Glomerular visceral epithelial cell (primary cell): ENCODE measurements around the gene PARD3.
"Not testable (repeated sequence)": the region's sequence is repeated elsewhere in the genome, so short reads cannot be mapped to it uniquely, and the experiment has no call there.

ENCODE experiments used
- DNase-seq: peaks from one replicate; pipeline ENCODE4 v3.0.0-alpha.2; 2016; ENCODE audit errors: extremely low spot score

The PARD3 gene

DNA sequence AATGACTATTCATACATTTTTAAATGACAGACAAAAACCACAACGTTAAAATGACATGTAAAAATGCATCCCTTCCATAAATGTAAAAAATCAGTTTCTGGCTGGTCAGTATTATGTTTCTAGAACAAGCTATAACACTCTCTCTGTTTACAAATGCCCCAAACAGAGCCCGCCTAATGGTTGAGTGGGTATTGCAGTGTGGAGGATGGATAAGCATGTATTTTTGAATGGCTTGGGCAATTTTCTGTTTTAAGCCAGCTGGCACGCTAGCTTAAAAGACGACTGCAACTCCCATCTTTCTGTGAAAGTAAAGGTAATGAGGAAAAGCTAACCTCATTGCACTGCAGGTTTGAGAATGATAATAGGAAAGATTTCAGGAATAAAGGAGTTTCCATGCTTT is 430.7 kb downstream of the PARD3 start:
- no peak for DNase-seq

DNA sequence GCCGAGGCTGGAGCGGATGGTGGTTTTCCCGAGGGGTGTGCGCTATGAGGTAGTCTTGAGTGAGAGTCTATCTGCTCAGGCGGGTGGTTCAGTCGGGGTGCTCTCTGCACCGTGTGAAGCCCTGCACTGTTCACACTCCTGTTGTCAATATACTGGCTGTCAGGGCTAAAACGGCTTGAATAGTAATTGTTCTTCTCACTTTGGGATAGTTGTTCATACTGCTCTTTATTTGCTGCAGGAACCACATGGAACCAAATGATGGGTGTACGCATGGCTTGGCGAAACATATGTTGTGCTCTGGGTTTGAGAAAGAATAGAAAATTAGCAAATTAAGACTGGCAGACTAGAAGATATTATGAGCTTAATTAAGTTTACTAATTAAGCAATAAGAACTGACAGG is 432.5 kb downstream of the PARD3 start:
- DNase-seq, result no peak

DNA sequence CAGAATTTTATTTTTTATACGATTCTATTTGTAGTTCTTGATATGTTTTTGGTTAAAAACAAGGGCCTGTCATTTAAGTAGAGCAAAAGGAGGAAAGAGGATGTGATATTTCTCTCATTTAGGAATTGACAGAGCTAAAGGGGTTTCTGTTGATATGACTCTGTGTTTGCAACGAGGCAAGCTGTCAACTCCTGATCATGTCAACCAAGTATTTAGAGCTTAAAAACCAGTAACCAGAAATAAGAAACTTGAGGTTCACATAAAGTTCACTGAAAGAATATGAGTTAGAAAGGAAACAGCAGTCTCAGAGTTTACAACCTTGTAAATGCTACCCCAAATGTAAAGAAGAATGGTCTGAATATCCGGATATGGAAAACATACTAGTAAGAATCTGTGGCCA is 434.2 kb downstream of the PARD3 start:
- DNase-seq, result no peak

DNA sequence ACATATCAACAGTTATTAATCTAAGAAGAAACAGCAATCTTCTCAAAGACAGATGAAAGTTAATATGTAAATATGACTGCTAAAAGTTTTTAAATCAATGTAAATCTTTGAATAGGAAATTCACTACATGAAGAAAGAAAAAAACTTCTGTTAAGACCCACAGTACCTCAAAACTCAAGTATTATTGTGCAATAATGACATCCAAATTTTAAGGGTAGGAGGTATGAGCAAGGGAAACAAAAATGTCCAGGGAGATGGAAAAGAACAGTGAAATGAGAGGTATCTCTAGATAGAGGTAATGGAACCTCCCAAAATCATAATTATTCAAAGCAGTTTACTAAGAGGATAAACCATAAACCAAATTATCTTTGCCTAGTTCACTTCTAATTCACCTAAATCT is 436.8 kb downstream of the PARD3 start:
- no peak for DNase-seq

DNA sequence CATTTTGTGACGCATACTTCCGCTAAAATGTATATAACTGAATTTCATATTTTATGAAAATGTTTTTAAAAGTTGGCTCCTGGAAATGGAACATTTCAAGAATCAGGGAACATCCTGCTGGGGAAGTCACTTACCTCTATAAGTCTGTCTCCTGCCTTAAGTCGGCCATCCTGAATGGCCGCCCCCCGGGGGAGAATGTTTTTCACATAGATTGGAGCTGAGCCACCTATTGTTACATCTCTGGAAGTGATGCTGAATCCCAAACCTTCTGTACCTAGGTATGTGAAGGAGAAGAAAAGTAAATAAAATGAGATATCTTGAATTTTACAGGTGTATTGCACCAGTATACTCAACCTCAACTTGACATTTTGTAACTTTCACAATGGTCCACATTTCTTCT is 437.3 kb downstream of the PARD3 start:
- DNase-seq, result no peak

DNA sequence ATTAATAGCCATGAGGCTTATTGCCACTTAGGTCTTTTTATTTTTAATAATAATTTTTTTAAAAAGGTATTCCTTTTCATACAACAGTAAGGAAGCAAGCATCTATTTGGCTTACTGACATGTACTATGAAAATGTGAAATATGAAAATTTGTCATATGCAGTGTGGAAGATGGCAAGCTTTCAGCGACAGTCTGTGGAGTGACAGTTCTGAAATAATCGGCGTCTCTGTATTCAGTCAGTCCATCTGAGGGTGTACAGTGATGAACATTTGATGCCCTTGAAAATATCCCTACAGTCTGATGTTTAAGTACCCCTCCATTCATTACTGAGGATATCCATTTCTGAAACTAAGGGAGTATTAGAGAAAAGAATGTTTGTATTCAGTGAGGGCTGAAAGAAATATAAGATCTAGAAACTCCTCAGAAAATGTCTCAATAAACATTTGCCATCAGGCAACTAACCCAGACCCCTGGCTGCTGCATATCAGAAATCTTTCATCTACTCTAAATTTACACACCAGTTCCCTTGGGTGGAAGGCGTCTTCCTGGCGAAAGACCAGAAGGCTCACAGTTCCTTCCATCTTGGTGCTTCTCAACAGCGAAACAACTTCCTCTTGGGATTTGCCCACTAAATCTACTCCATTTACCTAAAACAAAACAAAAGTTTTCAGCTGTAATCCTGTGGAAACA is 440.6 kb downstream of the PARD3 start:
- DNase-seq, result no peak

DNA sequence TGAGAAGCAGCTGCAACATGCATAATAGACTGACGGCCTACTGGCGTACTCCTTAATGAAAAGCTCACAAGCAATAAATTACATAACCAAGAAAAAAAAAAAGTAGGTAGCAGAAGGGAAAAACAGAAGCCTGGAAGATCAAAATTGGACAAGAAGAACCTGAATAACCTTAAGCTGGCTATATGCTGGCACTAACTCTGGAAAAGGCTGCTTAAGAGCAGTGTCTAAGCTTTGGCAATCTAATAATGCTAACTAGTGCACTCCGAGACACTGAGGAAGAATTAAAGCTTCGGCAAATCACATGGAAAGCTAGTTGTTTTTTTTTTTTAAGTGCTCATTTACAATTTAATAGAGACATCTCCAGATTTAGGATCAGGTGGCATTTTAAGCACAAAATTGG is 441.9 kb downstream of the PARD3 start:
- no peak for DNase-seq

DNA sequence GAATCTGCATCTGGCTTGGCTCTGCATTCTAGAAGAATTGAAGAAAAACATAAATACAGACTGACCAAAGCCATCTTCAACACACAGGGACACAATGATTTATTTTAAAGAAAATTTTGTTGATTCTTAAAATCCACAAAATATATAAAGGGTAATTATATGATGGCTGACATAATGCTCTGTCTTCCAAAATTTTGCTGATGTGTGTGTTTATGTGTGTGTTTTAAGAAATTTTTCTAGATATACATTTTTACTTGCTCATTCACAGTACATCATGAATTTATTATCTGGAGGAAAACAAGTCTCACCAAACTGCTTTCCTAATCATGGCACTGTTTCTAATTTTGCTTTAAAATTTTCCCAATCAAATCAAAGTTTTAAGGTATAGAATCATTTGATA is 442.6 kb downstream of the PARD3 start:
- no peak for DNase-seq

DNA sequence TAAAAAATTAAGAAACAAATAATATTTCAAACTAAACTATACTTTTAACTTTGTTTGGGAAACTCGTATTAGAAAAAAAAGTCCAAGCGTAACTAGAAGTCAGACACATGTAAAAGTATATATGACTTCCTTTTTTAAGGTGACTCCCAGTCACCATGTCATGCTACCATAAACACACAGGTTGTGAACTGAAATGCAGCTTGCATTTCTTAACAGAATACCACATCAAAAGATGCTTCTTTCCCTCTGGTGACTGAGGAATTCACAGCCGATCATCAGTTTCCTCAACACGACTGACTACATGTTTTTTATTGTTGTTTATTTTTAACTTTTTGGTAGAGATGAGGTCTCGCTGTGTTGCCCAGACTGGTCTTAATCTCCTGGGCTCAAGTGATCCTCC is 445.0 kb downstream of the PARD3 start:
- DNase-seq, result no peak

DNA sequence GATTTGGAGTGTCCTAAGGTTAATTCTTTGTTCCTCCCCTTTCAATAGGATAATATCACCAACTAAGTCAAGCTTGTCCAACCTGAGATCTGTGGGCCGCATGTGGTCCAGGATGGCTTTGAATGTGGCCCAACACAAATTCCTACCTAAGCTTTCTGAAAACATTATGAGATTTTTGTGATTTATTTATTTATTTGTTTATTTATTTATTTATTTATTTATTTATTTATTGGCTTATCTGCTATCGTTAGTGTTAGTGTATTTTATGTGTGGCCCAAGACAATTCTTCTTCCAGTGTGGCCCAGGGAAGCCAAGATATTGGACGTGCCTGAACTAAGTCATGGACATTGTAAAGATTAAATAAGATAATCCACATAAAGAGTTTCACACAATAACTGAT is 446.0 kb downstream of the PARD3 start:
- DNase-seq, result no peak

DNA sequence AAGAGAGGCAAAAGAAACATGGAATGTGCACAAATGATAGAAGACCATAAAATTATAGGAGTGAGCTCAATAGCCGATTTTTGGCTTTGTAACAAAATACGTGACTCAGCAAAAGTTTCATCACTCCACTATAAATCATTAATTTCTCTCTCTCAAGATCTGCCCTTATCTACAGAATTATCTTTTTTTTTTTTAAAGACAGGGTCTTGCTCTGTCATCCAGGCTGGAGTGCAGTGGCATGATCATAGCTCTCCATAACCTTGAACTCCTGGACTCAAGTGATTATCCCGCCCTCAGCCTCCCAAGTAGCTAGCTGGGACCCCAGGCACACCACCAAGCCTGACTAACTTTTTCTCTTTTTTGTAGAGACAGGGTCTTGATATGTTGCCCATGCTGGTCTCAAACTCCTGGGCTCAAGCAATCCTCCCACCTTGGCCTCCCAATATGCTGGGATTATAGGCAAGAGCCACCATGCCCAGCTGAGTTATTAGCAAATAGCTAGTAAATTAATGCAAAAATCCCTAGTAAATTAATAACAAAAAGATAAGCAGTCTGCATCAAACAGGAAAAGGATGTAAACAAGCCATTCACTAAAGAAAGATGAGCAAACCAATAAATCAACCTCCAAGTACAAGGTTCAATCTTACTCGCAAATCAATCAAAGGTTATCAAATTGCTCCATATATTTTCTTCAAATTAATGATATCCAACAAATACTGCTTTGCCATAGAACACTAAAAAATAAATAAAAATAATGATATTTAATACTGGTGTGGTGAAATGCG is 450.7 kb downstream of the PARD3 start:
- peak; percentile 32 for DNase-seq

DNA sequence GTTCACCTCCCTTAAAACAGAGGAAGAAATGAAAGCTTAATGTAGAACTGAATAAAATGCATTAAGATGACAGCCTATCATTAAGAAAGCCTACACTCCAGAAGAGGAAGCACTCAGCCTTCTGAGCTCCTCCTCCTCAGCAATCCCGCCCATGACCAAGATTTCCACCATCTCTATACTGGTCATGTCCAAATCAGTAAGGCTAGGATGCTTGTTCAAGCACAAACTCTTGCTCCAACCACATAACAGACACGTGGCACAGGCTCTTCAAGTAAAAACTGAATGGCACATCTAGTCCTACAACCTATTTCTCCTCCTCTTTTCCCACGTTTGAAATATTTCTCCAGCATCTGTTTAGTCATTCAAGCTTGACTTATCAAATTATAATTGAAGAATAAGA is 454.1 kb downstream of the PARD3 start:
- no peak for DNase-seq

DNA sequence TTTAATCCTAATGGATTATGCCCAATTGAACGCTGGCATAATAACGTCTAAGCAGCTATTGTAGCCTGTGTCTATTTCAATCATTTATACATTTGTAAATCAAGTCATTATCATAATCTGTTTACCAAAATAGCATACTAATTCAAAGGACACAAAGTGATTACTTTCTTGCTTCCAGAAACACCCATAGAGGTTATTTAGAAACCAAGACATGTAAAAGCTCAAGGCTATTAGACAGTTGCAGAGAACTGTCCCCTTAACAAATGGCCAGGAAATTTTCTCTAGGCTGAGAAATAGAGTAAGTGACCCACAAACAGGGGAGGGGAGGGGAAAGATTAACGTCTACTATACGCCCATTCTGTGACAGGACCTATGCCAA is 455.7 kb downstream of the PARD3 start:
- no peak for DNase-seq

DNA sequence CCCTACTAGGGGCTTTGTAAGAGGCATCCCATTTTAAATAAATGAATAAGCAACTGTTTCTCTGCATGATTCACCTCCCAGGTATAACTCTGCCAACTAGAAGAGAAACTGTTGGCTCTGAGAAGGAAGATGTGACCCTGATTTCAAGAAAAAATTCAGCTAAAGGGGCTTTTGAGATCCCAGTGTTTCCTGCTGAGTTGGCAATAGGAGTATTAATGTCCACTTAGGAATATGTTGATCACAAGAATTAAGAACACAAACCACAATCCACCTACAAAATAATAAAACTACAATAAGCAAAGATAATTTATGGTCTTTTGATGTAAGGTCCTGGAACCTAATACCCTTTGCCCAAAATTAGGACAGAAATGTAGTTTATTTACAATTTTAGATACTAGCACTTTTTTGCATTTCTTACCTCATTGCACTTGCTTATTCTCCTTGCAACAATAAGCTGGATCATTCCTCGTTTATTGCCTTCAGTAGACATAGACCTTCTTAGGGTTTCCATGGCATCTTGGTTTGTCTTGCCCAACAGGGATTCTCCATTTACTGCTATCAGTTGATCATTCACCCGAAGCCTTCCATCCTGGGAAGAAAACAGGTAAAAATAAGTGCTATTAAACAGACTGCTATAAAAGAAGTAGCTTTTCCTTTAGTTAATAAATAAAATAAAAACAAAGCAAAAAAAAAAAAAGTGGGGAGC is 456.2 kb downstream of the PARD3 start:
- no peak for DNase-seq

DNA sequence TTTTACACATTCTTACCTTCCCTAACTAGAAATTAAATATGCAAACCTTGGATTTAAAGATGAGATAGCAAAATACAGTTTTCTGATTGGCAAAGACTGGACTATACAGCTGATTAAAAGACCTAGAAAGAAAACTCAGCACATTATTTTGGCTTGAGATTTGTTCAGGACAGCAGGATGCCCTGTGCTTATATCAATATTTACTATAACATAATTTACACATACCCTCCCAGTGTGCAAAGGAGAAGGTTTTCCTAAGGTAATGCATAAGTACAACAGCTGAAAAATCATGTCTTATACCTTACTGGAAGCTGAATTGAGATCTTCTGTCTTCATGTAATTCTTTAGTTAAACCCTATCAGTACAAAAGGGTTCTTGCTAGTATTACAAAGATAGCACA is 458.6 kb downstream of the PARD3 start:
- DNase-seq, result no peak

DNA sequence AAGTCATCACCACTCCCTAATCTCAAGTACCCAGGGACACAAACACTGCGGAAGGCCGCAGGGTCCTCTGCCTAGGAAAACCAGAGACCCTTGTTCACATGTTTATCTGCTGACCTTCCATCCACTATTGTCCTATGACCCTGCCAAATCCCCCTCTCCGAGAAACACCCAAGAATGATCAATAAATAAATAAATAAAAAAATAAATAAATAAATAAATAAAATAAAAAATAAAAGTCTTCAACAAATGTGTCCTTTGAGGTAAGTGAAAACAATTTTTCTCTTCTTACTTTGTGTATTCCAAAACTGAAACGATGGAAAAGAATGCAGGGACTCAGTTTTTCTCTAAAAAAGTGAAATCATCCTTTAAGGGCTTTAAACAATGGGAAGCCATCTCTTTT is 461.6 kb downstream of the PARD3 start:
- DNase-seq, result not testable (repeated sequence)

DNA sequence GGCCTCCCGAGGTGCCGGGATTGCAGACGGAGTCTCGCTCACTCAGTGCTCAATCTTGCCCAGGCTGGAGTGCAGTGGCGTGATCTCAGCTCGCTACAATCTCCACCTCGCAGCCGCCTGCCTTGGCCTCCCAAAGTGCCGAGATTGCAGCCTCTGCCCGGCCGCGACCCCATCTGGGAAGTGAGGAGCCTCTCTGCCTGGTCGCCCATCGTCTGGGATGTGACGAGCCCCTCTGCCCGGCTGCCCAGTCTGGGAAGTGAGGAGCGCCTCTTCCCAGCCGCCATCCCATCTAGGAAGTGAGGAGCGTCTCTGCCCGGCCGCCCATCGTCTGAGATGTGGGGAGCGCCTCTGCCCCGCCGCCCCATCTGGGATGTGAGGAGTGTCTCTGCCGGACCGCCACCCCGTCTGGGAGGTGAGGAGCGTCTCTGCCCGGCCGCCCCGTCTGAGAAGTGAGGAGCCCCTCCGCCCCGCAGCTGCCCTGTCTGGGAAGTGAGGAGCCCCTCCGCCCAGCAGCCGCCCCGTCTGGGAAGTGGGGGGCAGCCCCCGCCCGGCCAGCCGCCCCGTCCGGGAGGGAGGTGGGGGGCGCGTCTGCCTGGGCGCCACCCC is 462.4 kb downstream of the PARD3 start:
- not testable (repeated sequence) for DNase-seq

DNA sequence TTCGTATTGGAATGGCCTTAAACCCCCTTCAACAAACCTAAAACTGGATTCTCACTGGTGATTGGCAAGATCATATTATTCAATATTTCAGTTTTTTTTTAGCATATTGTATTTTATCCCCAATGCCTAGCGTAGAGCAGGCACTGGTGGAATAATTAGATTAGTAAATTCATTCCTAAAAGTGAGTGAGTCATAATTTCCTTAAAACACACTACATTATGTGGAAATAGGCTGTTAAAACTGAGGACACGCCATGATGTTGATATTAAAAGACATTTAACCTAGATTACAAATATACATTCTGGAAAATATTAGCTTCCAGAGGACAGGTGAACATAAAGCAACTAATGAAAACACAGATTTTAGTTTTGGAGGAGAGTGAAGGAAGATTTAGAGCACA is 463.9 kb downstream of the PARD3 start:
- DNase-seq, result no peak

DNA sequence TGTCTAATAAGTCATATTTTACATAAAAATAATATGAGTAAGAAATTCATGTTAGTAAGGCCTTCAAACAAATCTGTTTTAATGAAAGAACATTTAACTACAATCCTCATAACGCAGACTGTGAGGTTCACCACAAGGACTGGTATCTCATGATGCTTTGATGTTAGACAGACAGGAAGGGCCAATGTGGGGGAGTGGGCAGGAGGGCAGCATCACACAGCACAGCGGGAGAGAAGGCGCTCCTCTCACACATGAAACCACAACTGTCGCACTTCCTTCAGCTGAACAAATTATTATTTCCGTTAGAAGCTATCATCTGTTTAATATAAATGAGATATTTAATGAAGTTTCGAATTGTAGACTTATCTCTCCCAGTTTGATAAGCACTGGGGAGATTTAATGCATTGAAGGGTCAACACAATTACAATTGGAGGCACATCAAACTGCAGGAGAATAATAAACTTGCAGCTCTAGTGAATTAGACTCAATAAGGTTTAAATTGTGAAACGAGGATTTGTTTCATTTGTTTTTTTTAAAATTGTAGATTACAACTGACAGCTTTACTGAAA is 466.1 kb downstream of the PARD3 start:
- DNase-seq, result no peak

DNA sequence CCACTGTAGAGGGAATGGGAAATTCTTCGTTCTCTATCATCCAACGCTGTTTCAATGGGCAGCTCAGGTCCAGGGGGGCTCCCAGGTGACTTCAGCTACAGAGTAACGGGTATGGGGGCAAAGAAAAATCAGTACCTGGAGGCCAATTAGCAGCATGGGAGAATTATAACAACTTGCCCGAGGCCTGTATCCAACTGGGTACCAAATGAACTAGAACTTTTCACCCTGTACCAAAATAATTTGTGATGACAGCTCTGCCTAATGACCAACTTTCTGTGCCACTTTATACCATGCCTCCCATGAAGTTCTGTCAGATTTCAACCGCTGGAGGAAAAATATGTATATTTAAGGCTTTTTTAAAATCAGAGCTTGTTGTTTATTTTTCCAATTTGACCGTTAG is 467.1 kb downstream of the PARD3 start:
- DNase-seq, result no peak

DNA sequence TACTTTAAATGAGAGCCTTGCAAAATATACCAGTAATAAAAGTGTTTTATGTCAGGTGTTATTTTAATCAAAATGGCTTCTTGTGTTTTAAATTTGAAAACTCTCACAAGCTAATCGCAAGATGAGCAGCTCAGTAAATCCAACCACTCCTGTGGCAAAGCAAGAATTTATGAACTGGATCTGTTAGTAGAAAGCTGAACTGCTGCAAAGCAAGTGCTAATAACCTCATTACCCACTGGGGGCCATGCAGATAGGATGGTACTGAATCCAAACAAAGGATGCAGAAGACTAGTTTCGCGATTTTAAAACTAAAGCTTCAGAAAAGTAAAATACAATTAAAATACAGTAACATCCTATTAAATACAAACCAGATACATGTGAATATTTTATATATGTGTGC is 468.0 kb downstream of the PARD3 start:
- DNase-seq, result no peak

DNA sequence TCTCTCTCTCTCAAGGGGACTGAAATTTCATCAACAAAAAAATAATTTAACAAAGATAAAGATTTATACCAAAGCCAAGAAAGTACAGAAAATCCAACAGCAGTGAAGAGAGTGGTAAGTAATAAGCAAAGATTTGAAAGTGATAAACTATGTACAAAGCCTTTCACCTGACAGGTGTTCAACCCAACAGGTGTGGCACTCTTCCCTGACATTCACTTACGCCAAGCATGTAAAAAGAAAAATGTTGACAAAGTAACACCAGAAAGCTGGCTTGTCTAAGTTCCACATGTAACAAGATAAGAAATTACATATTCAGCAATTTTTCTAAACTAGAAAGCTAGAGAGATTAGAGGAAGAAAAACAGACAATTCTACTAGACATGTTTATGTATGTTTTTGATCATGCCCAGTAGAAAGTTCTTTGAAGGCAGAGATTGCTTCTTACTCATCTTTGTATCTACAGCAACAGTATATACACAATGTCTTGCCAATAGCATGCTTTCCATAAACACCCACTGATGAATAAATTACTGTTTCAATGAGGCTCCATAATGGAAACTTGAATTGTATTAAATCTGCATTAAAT is 468.5 kb downstream of the PARD3 start:
- no peak for DNase-seq
